ENCODE measurements around the gene A2M.

GRCh38 chr12:9148926-9149325, 33.2 kb upstream of the A2M start:
- no peak for TF ChIP-seq RAD21 (IDR thresholded peaks at IDR 0.05; ENCODE audit: low read length)
- TF ChIP-seq POLR2A (IDR thresholded peaks at IDR 0.05; ENCODE audit: low read depth, low read length) = no peak
- TF ChIP-seq, protein P1, sequence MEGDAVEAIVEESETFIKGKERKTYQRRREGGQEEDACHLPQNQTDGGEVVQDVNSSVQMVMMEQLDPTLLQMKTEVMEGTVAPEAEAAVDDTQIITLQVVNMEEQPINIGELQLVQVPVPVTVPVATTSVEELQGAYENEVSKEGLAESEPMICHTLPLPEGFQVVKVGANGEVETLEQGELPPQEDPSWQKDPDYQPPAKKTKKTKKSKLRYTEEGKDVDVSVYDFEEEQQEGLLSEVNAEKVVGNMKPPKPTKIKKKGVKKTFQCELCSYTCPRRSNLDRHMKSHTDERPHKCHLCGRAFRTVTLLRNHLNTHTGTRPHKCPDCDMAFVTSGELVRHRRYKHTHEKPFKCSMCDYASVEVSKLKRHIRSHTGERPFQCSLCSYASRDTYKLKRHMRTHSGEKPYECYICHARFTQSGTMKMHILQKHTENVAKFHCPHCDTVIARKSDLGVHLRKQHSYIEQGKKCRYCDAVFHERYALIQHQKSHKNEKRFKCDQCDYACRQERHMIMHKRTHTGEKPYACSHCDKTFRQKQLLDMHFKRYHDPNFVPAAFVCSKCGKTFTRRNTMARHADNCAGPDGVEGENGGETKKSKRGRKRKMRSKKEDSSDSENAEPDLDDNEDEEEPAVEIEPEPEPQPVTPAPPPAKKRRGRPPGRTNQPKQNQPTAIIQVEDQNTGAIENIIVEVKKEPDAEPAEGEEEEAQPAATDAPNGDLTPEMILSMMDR (conservative IDR thresholded peaks at IDR 0.05; ENCODE audit: low read depth, low read length) = no peak
- TF ChIP-seq BHLHE40 (IDR thresholded peaks at IDR 0.05; ENCODE audit: low read depth, low read length) = no peak
- TF ChIP-seq, protein P2, sequence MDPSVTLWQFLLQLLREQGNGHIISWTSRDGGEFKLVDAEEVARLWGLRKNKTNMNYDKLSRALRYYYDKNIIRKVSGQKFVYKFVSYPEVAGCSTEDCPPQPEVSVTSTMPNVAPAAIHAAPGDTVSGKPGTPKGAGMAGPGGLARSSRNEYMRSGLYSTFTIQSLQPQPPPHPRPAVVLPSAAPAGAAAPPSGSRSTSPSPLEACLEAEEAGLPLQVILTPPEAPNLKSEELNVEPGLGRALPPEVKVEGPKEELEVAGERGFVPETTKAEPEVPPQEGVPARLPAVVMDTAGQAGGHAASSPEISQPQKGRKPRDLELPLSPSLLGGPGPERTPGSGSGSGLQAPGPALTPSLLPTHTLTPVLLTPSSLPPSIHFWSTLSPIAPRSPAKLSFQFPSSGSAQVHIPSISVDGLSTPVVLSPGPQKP (IDR thresholded peaks at IDR 0.05; ENCODE audit: borderline replicate concordance, low read depth, low read length) = no peak
- TF ChIP-seq CEBPB (IDR thresholded peaks at IDR 0.05; ENCODE audit: low read depth, low read length) = no peak
